MCF 10A (cell line): ENCODE measurements around the gene IGFN1. TPM values are rescaled to one million over a fixed set of nuclear protein-coding genes. Genes with fewer than 3 reads are reported as not detected.

Experiments used
- BruUV-seq: library from RNA; stranded (reverse); fragments of 400-500 nt; replicated peaks from 2 replicates; lab custom pipeline; 2021; lab: Mats Ljungman, UMichigan
- CTCF ChIA-PET: fragments of 300-600 bp; sonication (Branson Sonifier 250); formaldehyde crosslinking; extraction: SDS; loops from one replicate; lab custom pipeline; 2021; ENCODE audit warnings: antibody characterized with exemption, inconsistent platforms; lab: Yijun Ruan, JAX
- POLR2A ChIA-PET: fragments of 300-600, 350-650 bp; sonication (Branson Sonifier 250); formaldehyde crosslinking; extraction: SDS; loops from one replicate; lab custom pipeline; 2020; ENCODE audit warnings: antibody characterized with exemption, inconsistent platforms; lab: Yijun Ruan, JAX
- DNase-seq: peaks from one replicate; pipeline ENCODE4 v3.0.0-alpha.2; 2018; ENCODE audit not compliant: unreplicated experiment
- H3K27ac Mint-ChIP-seq: one replicate; pipeline ENCODE4 v1.8.0; 2022; ENCODE audit warnings: mild to moderate bottlenecking, low read depth, mixed read lengths; ENCODE audit not compliant: unreplicated experiment
- H3K27me3 Mint-ChIP-seq: one replicate; pipeline ENCODE4 v1.8.0; 2022; ENCODE audit warnings: mixed read lengths; ENCODE audit not compliant: insufficient read depth, unreplicated experiment
- H3K36me3 Mint-ChIP-seq: one replicate; pipeline ENCODE4 v1.8.0; 2022; ENCODE audit warnings: mild to moderate bottlenecking, moderate library complexity, mixed read lengths; ENCODE audit not compliant: insufficient read depth, unreplicated experiment
- H3K4me1 Mint-ChIP-seq: one replicate; pipeline ENCODE4 v1.8.0; 2022; ENCODE audit warnings: mixed read lengths; ENCODE audit not compliant: insufficient read depth, unreplicated experiment
- H3K4me3 Mint-ChIP-seq: one replicate; pipeline ENCODE4 v1.8.0; 2022; ENCODE audit warnings: mild to moderate bottlenecking, moderate library complexity, mixed read lengths; ENCODE audit not compliant: unreplicated experiment
- H3K9me3 Mint-ChIP-seq: one replicate; pipeline ENCODE4 v1.8.0; 2022; ENCODE audit warnings: mixed read lengths; ENCODE audit not compliant: unreplicated experiment
- intact Hi-C: fragments of 100-400 bp; cut with micrococcal nuclease; formaldehyde crosslinking; loops from 2 replicates; pipeline ENCODE4 v1.14.1; 2022
- total RNA-seq: library from RNA; stranded (reverse); gene quantifications from 2 replicates; pipeline ENCODE4 v1.2.3, GENCODE V29; 2022
- TF ChIP-seq, protein P1 (sequence below): fragments of 200-600 bp; IDR thresholded peaks from one replicate; pipeline ENCODE4 v1.8.0; 2022; ENCODE audit warnings: antibody characterized with exemption, mild to moderate bottlenecking; ENCODE audit not compliant: unreplicated experiment

The IGFN1 gene
- total RNA-seq, 1 experiment from 2014 or later, result 0.26 TPM

DNA sequence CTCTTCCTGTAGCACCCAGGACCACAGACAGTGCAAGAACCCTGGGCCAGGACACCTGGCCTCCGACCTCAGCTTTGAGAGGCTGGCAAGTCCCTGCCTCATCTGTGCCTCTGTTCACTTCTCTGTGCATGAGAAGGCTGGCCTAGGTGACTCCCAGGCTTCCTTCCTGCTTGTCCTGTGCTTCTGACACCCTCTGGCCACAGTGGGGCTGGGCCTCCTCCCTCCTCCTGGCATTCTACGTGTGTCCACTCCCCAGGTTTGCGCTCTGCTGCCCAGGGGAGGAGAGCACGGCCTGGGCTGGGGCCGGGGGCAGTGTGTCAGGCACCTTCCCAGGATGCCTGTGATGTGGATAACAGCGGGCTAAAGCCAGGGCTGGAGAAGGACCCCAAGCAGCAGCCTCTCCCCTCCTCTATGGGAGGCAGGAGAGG lies 62.3 kb downstream of the IGFN1 start:
- intact Hi-C loops, result no loop called here
- DNase-seq, result no peak
- no peaks in the 10 kb centered on the region for H3K9me3 Mint-ChIP-seq
- no peak overlapping the region for H3K27ac Mint-ChIP-seq
- H3K27me3 Mint-ChIP-seq, result no peaks in the 10 kb centered on the region
- TF ChIP-seq, protein P1, sequence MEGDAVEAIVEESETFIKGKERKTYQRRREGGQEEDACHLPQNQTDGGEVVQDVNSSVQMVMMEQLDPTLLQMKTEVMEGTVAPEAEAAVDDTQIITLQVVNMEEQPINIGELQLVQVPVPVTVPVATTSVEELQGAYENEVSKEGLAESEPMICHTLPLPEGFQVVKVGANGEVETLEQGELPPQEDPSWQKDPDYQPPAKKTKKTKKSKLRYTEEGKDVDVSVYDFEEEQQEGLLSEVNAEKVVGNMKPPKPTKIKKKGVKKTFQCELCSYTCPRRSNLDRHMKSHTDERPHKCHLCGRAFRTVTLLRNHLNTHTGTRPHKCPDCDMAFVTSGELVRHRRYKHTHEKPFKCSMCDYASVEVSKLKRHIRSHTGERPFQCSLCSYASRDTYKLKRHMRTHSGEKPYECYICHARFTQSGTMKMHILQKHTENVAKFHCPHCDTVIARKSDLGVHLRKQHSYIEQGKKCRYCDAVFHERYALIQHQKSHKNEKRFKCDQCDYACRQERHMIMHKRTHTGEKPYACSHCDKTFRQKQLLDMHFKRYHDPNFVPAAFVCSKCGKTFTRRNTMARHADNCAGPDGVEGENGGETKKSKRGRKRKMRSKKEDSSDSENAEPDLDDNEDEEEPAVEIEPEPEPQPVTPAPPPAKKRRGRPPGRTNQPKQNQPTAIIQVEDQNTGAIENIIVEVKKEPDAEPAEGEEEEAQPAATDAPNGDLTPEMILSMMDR, result no peak
- POLR2A ChIA-PET, result interaction anchor here (1.1 to 2.6 kb wide), 5 partner anchors 37 to 99 kb away, joined by 3 to 15 read pairs (median 4); partner anchors contain the start of gene TMEM9
- H3K36me3 Mint-ChIP-seq, result no peaks in the 10 kb centered on the region
- no peak overlapping the region for H3K4me3 Mint-ChIP-seq
- no peaks in the 10 kb centered on the region for H3K4me1 Mint-ChIP-seq
- CTCF ChIA-PET, result interaction anchor here (0.6 to 8.7 kb wide), 8 partner anchors 13 to 250 kb away, joined by 3 to 550 read pairs (median 8); no protein-coding TSS in a partner anchor
- no TSS peak for BruUV-seq

DNA sequence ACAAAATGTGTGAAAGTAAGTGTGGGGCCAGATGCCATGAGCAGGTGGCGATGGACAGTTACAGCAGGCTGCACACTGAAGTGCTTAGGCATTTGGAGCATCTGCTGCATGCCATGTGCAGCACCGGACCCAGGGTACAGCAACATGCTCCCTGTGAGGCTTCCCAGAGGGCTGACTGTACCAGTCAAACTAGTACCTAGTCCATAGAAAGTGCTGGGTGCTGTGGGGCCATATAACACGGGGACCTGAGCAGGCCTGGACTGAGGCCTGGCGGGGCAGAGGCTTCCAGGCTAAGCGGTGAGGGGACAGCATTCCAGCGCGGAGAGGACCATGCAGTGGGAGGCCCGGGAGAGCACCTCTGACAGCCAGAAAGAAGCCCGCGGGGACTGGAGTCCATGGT lies 62.8 kb downstream of the IGFN1 start:
- DNase-seq, result no peak
- H3K4me1 Mint-ChIP-seq, result no peaks in the 10 kb centered on the region
- H3K36me3 Mint-ChIP-seq, result no peaks in the 10 kb centered on the region
- intact Hi-C loops, result no loop called here
- POLR2A ChIA-PET, result interaction anchor here (0.8 to 2.6 kb wide), 17 partner anchors 12 to 109 kb away, joined by 3 to 19 read pairs (median 11); partner anchors contain the start of gene TMEM9
- no peak overlapping the region for H3K27ac Mint-ChIP-seq
- TF ChIP-seq, protein P1, result no peak
- no TSS peak for BruUV-seq
- H3K4me3 Mint-ChIP-seq, result no peak overlapping the region
- no peaks in the 10 kb centered on the region for H3K27me3 Mint-ChIP-seq
- H3K9me3 Mint-ChIP-seq, result no peaks in the 10 kb centered on the region
- CTCF ChIA-PET, result interaction anchor here (0.6 to 8.7 kb wide), 31 partner anchors 10 to 744 kb away, joined by 3 to 550 read pairs (median 13); partner anchors contain the start of genes ASCL5 and PKP1

DNA sequence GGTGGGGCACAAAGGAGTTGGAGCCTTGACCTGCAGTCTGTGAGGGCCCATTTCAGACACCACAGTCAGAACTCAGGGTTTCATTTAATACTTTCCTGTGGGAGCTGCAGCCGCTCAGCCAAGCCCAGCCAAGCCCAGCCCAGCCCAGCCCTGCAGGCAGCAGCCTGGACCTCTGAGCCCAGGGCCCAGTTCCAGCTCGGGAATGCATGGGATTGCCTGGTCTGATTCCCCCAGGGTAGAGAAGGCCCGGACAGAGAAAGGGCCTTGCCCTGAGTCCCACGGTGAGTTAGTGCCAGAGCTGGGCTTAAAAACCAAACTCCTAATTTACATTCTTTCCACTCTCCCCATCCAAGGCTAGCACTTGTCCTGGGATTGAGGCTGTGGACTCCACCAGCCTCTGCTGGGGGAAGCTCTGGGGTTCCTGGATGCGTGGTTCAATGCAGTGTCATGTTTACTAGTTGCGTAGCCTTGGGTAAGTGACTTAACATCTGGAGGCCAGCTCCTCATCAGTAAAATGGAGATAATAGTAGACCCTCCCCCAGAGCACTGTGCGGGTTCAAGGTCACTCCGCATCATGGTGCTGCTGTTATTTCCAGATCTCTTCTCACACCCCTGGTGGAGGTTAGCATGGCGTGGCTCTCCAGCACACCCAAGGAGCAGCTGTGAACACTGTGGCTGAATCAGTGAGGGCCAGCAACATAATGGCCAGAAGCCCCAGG lies 63.4 kb downstream of the IGFN1 start:
- ChIA-PET CTCF (interaction anchor here (0.5 to 8.7 kb wide), 66 partner anchors 11 to 1402 kb away, joined by 3 to 550 read pairs (median 5); partner anchors contain the start of genes ASCL5 and PKP1), POLR2A (interaction anchor here (0.8 to 2.6 kb wide), 23 partner anchors 9 to 227 kb away, joined by 3 to 19 read pairs (median 5); partner anchors contain the start of gene TMEM9)
- intact Hi-C loops, result loop anchor here (1.0 kb wide), 3 partner anchors 92 to 154 kb away; no protein-coding TSS in a partner anchor
- no peak overlapping the region for H3K27ac Mint-ChIP-seq
- BruUV-seq, result no TSS peak
- TF ChIP-seq, protein P1, result no peak
- H3K27me3 Mint-ChIP-seq, result no peaks in the 10 kb centered on the region
- no peak overlapping the region for H3K4me3 Mint-ChIP-seq
- no peaks in the 10 kb centered on the region for H3K4me1 Mint-ChIP-seq
- no peaks in the 10 kb centered on the region for H3K36me3 Mint-ChIP-seq
- DNase-seq, result no peak
- H3K9me3 Mint-ChIP-seq, result no peaks in the 10 kb centered on the region
